Gastrocnemius medialis (tissue), 4 donors: ENCODE measurements around the gene CDH20.

Source experiments
- CTCF ChIP-seq, 5 experiments: fragments of 450-650 bp in 3 of 5; fragments of 200-600 bp in 2 of 5; sonication (generic) in 2 of 5; IDR thresholded peaks in 4 of 5; conservative IDR thresholded peaks in 1 of 5; 1 replicate in 4 of 5; 2 replicates in 1 of 5; pipeline ENCODE4 v1.5.1; 2016 to 2019; ENCODE audit warnings: antibody characterized with exemption in 5 of 5, mild to moderate bottlenecking in 3 of 5, moderate library complexity in 3 of 5
- POLR2A ChIP-seq, 2 donors: fragments of 450-650 bp; IDR thresholded peaks; one replicate each; pipeline ENCODE4 v1.6.1; 2017; ENCODE audit warnings: antibody characterized with exemption in 2 of 2, mild to moderate bottlenecking in 2 of 2, moderate library complexity in 2 of 2

- no peak for TF ChIP-seq CTCF (IDR thresholded peaks at IDR 0.05 in 4 of 5, conservative IDR thresholded peaks at IDR 0.05 in 1 of 5)
- TF ChIP-seq POLR2A (IDR thresholded peaks at IDR 0.05): no peak
Measured at GRCh38 chr18:61448316-61448715, 115.1 kb downstream of the CDH20 start.
